Cardiac muscle cell (in vitro differentiated cells and primary cell): Measurements from ENCODE around the gene PLXNA2. TPM values are rescaled to one million over a fixed set of nuclear protein-coding genes. Genes with fewer than 3 reads are reported as not detected.
A peak's percentile ranks its signal among the peaks of the same experiment; 100 is the strongest.

Source experiments
- DNase-seq, 2 donors: peaks; one replicate each; pipeline versions ENCODE4 v3.0.0 to v3.0.0-alpha.2; 2010 to 2017; ENCODE audit warnings: low read depth in 1 of 2, low spot score in 1 of 2
- H3K27ac ChIP-seq: fragments of 200-600 bp; sonication (generic); 2 replicates; pipeline ENCODE4 v1.5.1; 2016
- H3K27me3 ChIP-seq: fragments of 200-600 bp; sonication (generic); 2 replicates; pipeline ENCODE4 v1.6.0; 2016; ENCODE audit warnings: control low read depth
- H3K36me3 ChIP-seq: fragments of 200-600 bp; sonication (generic); 2 replicates; pipeline ENCODE4 v1.5.1; 2016; ENCODE audit warnings: control low read depth
- H3K4me1 ChIP-seq: fragments of 200-600 bp; sonication (generic); 2 replicates; pipeline ENCODE4 v1.8.1; 2017; ENCODE audit warnings: low read depth, mild to moderate bottlenecking, mixed run types
- H3K4me3 ChIP-seq: fragments of 200-600 bp; sonication (generic); 2 replicates; pipeline ENCODE4 v1.5.1; 2016; ENCODE audit warnings: mild to moderate bottlenecking
- H3K9me3 ChIP-seq: fragments of 200-600 bp; sonication (generic); 2 replicates; pipeline ENCODE4 v1.5.1; 2017; ENCODE audit warnings: low read depth, mild to moderate bottlenecking, control low read depth
- CTCF ChIP-seq: IDR thresholded peaks from 2 replicates; pipeline ENCODE4 v1.5.1; 2012; ENCODE audit warnings: low read depth, mild to moderate bottlenecking, low read length
- polyA plus RNA-seq: library from polyadenylated mRNA; unstranded; fragments of >200 nt; fragmentation: Nextera tagmentation; extraction: Ambion mirVana; gene quantifications from 2 replicates; pipeline ENCODE4 v1.2.1, GENCODE V29; 2016
- total RNA-seq: library from RNA; depleted of rRNA; stranded (reverse); fragments of >200 nt; gene quantifications from 2 replicates; pipeline ENCODE4 v1.2.3, GENCODE V29; 2016

PLXNA2 gene
- total and polyA plus RNA-seq, 2 experiments from 2014 or later = 23.2 to 55.3 TPM

- Histone ChIP-seq H3K4me1 (peaks cover 57% of the 10 kb centered on the region), H3K36me3 (no peaks in the 10 kb centered on the region), H3K27me3 (no peaks in the 10 kb centered on the region), H3K4me3 (peak overlapping the region; percentile 83), H3K9me3 (no peaks in the 10 kb centered on the region), H3K27ac (no peak overlapping the region)
- TF ChIP-seq CTCF = no peak
- DNase-seq = no peak
These were observed 3.4 kb downstream of the PLXNA2 start for GRCh38 chr1:208240662-208241355.

DNA sequence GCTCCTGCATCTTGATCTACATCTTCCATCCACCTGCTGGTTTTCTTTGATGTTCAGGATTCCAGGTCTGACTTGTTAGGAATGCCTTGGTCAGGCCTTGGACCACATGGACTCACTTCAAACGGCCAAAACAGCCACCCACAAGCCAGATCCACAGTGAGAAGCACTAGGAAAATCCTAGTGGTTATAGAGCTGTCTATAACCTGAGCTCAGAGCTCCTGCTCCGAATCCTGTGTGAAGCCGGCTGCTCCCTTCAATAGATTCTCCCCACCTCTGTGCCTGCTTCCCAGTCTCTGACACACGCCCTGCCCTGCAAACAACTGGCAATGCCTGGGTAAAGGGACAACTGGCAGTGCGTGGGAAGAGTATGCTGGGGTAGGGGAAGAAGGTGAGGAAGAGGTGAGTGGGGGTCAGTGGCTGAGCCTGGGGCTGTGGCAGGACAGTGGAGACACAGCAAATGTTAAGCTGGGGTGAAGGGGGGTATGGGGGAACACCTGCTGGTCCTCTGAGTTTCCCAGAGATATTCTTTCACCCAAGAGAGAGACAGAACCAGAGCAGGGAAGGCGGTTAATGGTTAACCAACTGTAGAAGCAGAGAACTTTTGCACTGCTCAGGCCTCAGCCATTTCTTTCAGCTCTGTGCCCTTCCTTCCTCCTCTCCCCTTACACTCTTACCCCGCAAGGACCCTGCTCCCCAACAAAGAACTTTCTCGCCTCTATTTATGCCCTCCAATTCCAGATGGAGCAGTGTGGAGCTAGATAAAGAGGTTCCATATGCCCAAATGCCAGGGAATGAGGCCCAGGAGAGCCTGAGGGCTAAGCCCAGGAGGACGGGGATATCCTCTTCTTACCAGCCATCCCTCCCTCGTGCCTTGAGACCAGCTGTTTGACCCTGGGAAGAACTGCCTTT, 4.5 kb downstream of the PLXNA2 start:
- DNase-seq = no peak
- Histone ChIP-seq H3K4me3 (no peak overlapping the region), H3K36me3 (no peaks in the 10 kb centered on the region), H3K27ac (peak overlapping the region; percentile 12), H3K9me3 (no peaks in the 10 kb centered on the region), H3K4me1 (peaks cover 66% of the 10 kb centered on the region), H3K27me3 (no peaks in the 10 kb centered on the region)
- TF ChIP-seq CTCF = no peak

DNA sequence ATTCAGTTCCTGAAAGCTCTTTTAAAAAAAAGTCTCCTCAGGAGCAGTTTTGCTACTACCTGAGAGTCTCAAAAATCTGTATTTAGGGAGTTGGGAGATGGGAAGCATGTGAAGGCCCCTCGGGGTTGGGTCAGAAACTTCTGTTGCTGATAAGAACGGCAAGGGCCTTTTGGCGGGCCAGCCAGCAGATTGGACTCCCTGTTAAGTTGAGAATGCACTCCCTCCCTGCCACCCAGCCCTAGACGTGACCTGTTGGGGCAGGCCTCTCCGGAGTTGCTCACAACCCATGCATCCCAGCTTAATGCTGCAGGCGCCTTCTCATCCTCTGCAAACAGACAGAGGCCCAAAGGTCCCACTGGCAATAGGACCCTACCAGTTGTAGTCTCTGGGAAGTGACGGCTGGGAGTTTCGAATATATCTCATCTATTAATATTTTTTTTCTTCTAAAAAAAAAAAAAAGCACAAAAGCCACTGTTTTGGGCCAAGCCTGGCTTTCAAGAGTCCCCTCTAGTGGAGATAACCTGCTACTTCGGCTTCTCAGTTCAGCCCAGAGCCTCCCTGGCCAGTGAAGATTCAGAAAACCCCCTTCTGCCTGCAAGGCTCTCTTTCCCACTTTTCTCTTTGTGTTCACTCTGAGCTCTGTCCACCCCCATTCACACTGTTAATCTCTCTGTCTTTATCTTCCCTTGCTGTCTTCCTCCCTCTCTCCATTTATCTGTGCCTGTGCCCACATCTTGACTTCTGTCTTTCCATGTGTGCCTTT, 5.3 kb downstream of the PLXNA2 start:
- H3K4me3 ChIP-seq = peak overlapping the region; percentile 4

GRCh38 chr1:208237241-208237640, 6.9 kb downstream of the PLXNA2 start:
- no peak overlapping the region for H3K4me3 ChIP-seq
- H3K36me3 ChIP-seq = no peaks in the 10 kb centered on the region
- H3K9me3 ChIP-seq = no peaks in the 10 kb centered on the region
- H3K27me3 ChIP-seq = no peaks in the 10 kb centered on the region
- peaks cover 89% of the 10 kb centered on the region for H3K4me1 ChIP-seq
- peak in 1 of 2 donors; percentile 36 for DNase-seq
- H3K27ac ChIP-seq = no peak overlapping the region
- no peak for TF ChIP-seq CTCF

More for the DNA sequence above, 5.3 kb downstream of the PLXNA2 start:
- H3K4me1 ChIP-seq = peaks cover 73% of the 10 kb centered on the region
- H3K27ac ChIP-seq = no peak overlapping the region
- no peaks in the 10 kb centered on the region for H3K36me3 ChIP-seq
- H3K9me3 ChIP-seq = no peaks in the 10 kb centered on the region
- TF ChIP-seq CTCF = peak; percentile 83
- peak; percentile 51 to 74 for DNase-seq
- no peaks in the 10 kb centered on the region for H3K27me3 ChIP-seq
